Keratinocyte (primary cell): ENCODE measurements around the gene EGFLAM.

Experiments used
- EZH2 ChIP-seq: IDR thresholded peaks from one replicate; pipeline ENCODE4 v1.6.1; 2012; ENCODE audit warnings: inconsistent platforms, mild to moderate bottlenecking, low read length, moderate library complexity
- TF ChIP-seq, protein P1 (sequence below), 3 experiments: IDR thresholded peaks in 1 of 3; conservative IDR thresholded peaks in 1 of 3; optimal IDR thresholded peaks in 1 of 3; 2 replicates in 2 of 3; 3 replicates in 1 of 3; pipeline versions ENCODE3 to v1.5.1; 2011; ENCODE audit warnings: low read length in 3 of 3, mild to moderate bottlenecking in 3 of 3, moderate library complexity in 2 of 3, control low read depth in 1 of 3, inconsistent platforms in 1 of 3; ENCODE audit not compliant: insufficient read depth in 2 of 3; ENCODE audit errors: extremely low read depth in 1 of 3

DNA sequence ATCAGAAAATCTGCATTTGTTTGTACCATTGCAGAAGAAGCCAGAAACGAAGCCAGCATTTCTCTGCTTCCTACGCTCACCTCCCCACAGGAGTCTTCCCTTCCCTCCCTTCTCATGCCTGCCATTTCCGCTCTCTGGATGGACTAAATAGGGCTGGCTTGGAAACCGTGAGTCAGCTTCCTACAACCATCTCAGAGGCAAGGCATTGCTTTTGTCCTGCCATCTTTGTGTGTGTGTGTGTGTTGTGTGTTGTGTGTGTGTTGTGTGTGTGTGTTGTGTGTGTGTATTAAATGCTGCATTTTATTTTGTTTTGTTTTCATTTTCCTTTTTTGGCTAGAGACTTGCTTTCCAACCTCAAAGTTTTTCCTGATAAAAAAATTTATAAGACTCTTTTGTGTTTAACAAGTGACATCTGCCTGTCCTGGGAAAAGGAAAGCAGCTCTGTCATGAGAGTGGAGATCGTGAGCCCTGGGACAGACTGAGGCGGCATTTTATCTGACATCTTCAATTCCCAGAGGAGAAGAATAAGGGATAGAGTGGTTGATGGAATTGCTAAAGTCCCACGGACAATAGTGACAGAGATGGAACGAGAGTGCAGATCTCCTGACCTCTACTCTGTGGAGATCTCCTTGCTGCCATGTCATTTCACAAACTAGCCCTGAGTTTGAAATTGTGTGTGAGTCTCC, 7.5 kb upstream of the EGFLAM start:
- TF ChIP-seq EZH2, result no peak
- TF ChIP-seq, protein P1, sequence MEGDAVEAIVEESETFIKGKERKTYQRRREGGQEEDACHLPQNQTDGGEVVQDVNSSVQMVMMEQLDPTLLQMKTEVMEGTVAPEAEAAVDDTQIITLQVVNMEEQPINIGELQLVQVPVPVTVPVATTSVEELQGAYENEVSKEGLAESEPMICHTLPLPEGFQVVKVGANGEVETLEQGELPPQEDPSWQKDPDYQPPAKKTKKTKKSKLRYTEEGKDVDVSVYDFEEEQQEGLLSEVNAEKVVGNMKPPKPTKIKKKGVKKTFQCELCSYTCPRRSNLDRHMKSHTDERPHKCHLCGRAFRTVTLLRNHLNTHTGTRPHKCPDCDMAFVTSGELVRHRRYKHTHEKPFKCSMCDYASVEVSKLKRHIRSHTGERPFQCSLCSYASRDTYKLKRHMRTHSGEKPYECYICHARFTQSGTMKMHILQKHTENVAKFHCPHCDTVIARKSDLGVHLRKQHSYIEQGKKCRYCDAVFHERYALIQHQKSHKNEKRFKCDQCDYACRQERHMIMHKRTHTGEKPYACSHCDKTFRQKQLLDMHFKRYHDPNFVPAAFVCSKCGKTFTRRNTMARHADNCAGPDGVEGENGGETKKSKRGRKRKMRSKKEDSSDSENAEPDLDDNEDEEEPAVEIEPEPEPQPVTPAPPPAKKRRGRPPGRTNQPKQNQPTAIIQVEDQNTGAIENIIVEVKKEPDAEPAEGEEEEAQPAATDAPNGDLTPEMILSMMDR (optimal IDR thresholded peaks at IDR 0.05 in 1 of 3, IDR thresholded peaks at IDR 0.05 in 1 of 3, conservative IDR thresholded peaks at IDR 0.05 in 1 of 3; ENCODE audit: extremely low read depth in 1 of 3, insufficient read depth in 2 of 3, low read length in 3 of 3), result no peak
